Thyroid gland (tissue), 4 donors: Measurements from ENCODE around the gene STK11IP.

Experiments
- POLR2A ChIP-seq, 2 donors: fragments of 450-650 bp; IDR thresholded peaks; one replicate each; pipeline ENCODE4 v1.6.1; 2017; ENCODE audit warnings: antibody characterized with exemption in 2 of 2, mild to moderate bottlenecking in 2 of 2, moderate library complexity in 1 of 2
- TF ChIP-seq, protein P1 (sequence below), 6 experiments: fragments of 200-600 bp in 3 of 6; fragments of 450-650 bp in 3 of 6; sonication (generic) in 3 of 6; IDR thresholded peaks; one replicate each; pipeline ENCODE4 v1.5.1; 2016 to 2019; ENCODE audit warnings: antibody characterized with exemption in 6 of 6, mild to moderate bottlenecking in 2 of 6, inconsistent platforms in 1 of 6, moderate library complexity in 1 of 6

DNA sequence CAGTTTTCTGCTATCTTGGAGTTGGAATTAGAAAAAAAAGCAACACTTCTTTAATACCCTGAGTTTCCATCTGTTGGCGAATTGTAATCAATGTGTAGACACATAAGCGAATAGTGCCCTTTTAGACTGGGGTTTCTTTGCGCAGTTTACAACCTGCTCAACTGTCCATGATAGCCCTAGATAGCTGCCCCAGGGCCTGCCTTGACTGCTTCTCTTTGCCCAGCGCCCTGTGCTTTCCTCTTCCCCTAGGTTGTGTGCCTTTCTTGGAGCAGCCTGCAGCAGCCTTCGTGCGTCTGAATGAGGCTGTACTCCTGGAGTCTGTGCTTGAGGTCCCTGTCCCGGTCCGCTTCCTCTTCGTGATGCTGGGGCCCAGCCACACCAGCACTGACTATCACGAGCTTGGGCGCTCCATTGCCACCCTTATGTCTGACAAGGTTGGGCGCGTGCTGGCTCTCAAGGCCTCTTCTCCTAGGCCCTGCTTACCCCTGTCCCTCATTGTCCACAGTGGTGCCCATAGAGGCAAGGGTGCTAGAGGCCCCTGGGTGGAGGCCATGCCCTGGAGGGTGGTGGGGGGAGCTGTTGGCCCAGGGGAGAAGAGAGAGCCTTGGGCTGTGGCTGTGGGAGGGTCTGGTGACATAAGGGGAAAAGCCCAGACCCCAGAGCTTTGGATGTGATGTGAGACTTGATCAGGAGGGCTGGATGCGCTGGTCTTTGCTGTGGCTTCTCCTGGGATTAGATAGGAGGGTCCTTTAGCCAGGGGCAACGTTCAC lies 36.7 kb downstream of the STK11IP start:
- TF ChIP-seq POLR2A (IDR thresholded peaks at IDR 0.05), result no peak
- TF ChIP-seq, protein P1, sequence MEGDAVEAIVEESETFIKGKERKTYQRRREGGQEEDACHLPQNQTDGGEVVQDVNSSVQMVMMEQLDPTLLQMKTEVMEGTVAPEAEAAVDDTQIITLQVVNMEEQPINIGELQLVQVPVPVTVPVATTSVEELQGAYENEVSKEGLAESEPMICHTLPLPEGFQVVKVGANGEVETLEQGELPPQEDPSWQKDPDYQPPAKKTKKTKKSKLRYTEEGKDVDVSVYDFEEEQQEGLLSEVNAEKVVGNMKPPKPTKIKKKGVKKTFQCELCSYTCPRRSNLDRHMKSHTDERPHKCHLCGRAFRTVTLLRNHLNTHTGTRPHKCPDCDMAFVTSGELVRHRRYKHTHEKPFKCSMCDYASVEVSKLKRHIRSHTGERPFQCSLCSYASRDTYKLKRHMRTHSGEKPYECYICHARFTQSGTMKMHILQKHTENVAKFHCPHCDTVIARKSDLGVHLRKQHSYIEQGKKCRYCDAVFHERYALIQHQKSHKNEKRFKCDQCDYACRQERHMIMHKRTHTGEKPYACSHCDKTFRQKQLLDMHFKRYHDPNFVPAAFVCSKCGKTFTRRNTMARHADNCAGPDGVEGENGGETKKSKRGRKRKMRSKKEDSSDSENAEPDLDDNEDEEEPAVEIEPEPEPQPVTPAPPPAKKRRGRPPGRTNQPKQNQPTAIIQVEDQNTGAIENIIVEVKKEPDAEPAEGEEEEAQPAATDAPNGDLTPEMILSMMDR (IDR thresholded peaks at IDR 0.05), result no peak
